HepG2 (cell line): Measurements from ENCODE around the gene CLCNKA. TPM values are rescaled to one million over a fixed set of nuclear protein-coding genes. Genes with fewer than 3 reads are reported as not detected.

Source experiments
- ATAD3A ChIP-seq: sonication (generic); formaldehyde crosslinking; IDR thresholded peaks from 2 replicates; pipeline ENCODE4 v1.4.0; 2020; ENCODE audit warnings: missing genetic modification reagents
- JDP2 ChIP-seq: sonication (generic); formaldehyde crosslinking; IDR thresholded peaks from 2 replicates; pipeline ENCODE4 v1.8.1; 2022; ENCODE audit warnings: missing genetic modification reagents, borderline replicate concordance
- NCOA1 ChIP-seq: sonication (generic); formaldehyde crosslinking; IDR thresholded peaks from 2 replicates; pipeline ENCODE4 v1.9.0; 2021; ENCODE audit warnings: missing genetic modification reagents
- PRMT3 ChIP-seq: sonication (generic); formaldehyde crosslinking; IDR thresholded peaks from 2 replicates; pipeline ENCODE4 v1.8.1; 2022; ENCODE audit warnings: low read depth, mild to moderate bottlenecking, moderate library complexity, missing genetic modification reagents, borderline replicate concordance
- RCOR2 ChIP-seq: IDR thresholded peaks from 2 replicates; pipeline ENCODE4 v1.6.1; 2016; ENCODE audit warnings: missing biosample characterization, missing genetic modification reagents
- TMF1 ChIP-seq: sonication (generic); formaldehyde crosslinking; IDR thresholded peaks from 2 replicates; pipeline ENCODE4 v1.8.1; 2022; ENCODE audit warnings: low read depth, missing genetic modification reagents
- U2AF1 ChIP-seq: fragments of 200-400 bp; formaldehyde crosslinking; optimal IDR thresholded peaks from 2 replicates; pipeline ENCODE3; 2017; ENCODE audit warnings: mild to moderate bottlenecking, low read depth, low read length
- ZFP1 ChIP-seq: IDR thresholded peaks from 2 replicates; pipeline ENCODE4 v1.6.1; 2016
- ZNF230 ChIP-seq: sonication (generic); formaldehyde crosslinking; IDR thresholded peaks from 2 replicates; pipeline ENCODE4 v1.4.0; 2020; ENCODE audit warnings: mild to moderate bottlenecking, missing genetic modification reagents
- ZNF329 ChIP-seq: sonication (generic); formaldehyde crosslinking; IDR thresholded peaks from 2 replicates; pipeline ENCODE4 v1.9.0; 2021; ENCODE audit warnings: low read depth, mild to moderate bottlenecking, missing genetic modification reagents
- ZNF652 ChIP-seq: IDR thresholded peaks from 2 replicates; pipeline ENCODE4 v1.6.1; 2016; ENCODE audit warnings: low read depth, borderline replicate concordance
- ZNF720 ChIP-seq: sonication (generic); formaldehyde crosslinking; IDR thresholded peaks from 2 replicates; pipeline ENCODE4 v1.4.0; 2020; ENCODE audit warnings: missing genetic modification reagents
- ZNF737 ChIP-seq: sonication (generic); formaldehyde crosslinking; IDR thresholded peaks from 2 replicates; pipeline ENCODE4 v1.5.0; 2020; ENCODE audit warnings: missing genetic modification reagents, mild to moderate bottlenecking, borderline replicate concordance
- ZSCAN29 ChIP-seq: sonication (generic); formaldehyde crosslinking; conservative IDR thresholded peaks from 2 replicates; pipeline ENCODE4 v1.4.0; 2020; ENCODE audit warnings: mild to moderate bottlenecking, missing genetic modification reagents
- polyA plus RNA-seq, 8 experiments: library from polyadenylated mRNA; depleted of rRNA in 3 of 8; stranded (reverse) in 7 of 8; unstranded in 1 of 8; fragments of >200 nt; fragmentation: Illumina TruSeq in 4 of 8; extraction: Trizol in 4 of 8; gene quantifications; 2 replicates each; pipeline versions ENCODE4 v1.2.1 to v1.2.3, GENCODE V29; 2011 to 2016; ENCODE audit warnings: low read depth in 4 of 8, missing spikeins in 1 of 8, mixed read lengths in 1 of 8; ENCODE audit not compliant: insufficient read depth in 1 of 8
- total RNA-seq, 5 experiments: library from RNA; depleted of rRNA; stranded (reverse); fragments of >200 nt; fragmentation: Illumina TruSeq; extraction: Trizol; gene quantifications; 2 replicates each; pipeline ENCODE4 v1.2.3, GENCODE V29; 2016; ENCODE audit warnings: low read depth in 1 of 5
- TF ChIP-seq, protein P1 (sequence below): sonication (generic); formaldehyde crosslinking; IDR thresholded peaks from 2 replicates; pipeline ENCODE4 v1.5.1; 2020; ENCODE audit warnings: mild to moderate bottlenecking, missing genetic modification reagents, moderate library complexity
- TF ChIP-seq, protein P2 (sequence below), 2 experiments: sonication (generic) in 1 of 2; formaldehyde crosslinking in 1 of 2; IDR thresholded peaks; 2 replicates each; pipeline versions ENCODE4 v1.6.1 to v1.9.0; 2014 to 2022; ENCODE audit warnings: antibody characterized with exemption in 1 of 2, borderline replicate concordance in 1 of 2, inconsistent platforms in 1 of 2, low read depth in 1 of 2, missing genetic modification reagents in 1 of 2
- TF ChIP-seq, protein P3 (sequence below): IDR thresholded peaks from 2 replicates; pipeline ENCODE4 v1.6.1; 2018; ENCODE audit warnings: missing genetic modification reagents
- TF ChIP-seq, protein P4 (sequence below): sonication (generic); formaldehyde crosslinking; IDR thresholded peaks from 2 replicates; pipeline ENCODE4 v1.4.0; 2020; ENCODE audit warnings: missing genetic modification reagents
- TF ChIP-seq, protein P5 (sequence below): sonication (generic); formaldehyde crosslinking; IDR thresholded peaks from 2 replicates; pipeline ENCODE4 v1.4.0; 2020; ENCODE audit warnings: missing genetic modification reagents, borderline replicate concordance

CLCNKA gene
- total and polyA plus RNA-seq, 2 of the 13 experiments (the other 11 are each of a cell fraction or from before 2014, with no cell fraction given): 0.03 TPM; not detected in 1

DNA sequence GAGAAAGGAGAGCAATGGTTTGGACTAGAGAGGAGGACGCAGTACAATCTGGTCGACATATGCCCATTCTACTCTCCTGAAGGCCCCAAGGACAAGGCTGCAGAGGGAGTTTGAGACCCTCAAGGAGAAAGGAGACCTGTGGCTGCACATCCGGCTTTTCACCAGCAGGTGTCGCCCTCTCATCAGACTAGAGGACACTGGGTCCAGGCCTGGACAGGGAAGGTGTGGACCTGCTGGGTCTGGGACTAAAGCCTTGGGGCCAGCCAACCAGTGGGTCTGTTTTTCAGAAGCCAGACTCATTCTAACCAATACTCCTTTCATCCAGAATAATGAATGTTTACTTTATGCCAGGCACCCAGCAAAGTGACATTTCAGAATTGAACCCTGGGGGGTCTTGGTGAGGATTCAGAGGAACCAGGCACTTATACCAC is 12.8 kb upstream of the CLCNKA start (continued):
- TF ChIP-seq, protein P1, sequence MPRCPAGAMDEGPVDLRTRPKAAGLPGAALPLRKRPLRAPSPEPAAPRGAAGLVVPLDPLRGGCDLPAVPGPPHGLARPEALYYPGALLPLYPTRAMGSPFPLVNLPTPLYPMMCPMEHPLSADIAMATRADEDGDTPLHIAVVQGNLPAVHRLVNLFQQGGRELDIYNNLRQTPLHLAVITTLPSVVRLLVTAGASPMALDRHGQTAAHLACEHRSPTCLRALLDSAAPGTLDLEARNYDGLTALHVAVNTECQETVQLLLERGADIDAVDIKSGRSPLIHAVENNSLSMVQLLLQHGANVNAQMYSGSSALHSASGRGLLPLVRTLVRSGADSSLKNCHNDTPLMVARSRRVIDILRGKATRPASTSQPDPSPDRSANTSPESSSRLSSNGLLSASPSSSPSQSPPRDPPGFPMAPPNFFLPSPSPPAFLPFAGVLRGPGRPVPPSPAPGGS (CRISPR knock-in tag): no peak
- TF ChIP-seq JDP2 (CRISPR knock-in tag) (no peak), ATAD3A (CRISPR knock-in tag) (no peak), ZFP1 (CRISPR knock-in tag) (no peak), ZNF652 (CRISPR knock-in tag) (no peak), TMF1 (CRISPR knock-in tag) (no peak), U2AF1 (no peak), RCOR2 (CRISPR knock-in tag) (no peak), ZNF737 (CRISPR knock-in tag) (no peak), NCOA1 (CRISPR knock-in tag) (no peak), ZSCAN29 (CRISPR knock-in tag) (no peak), PRMT3 (CRISPR knock-in tag) (no peak), ZNF230 (CRISPR knock-in tag) (no peak), ZNF329 (CRISPR knock-in tag) (no peak), ZNF720 (CRISPR knock-in tag) (no peak)
- TF ChIP-seq, protein P2, sequence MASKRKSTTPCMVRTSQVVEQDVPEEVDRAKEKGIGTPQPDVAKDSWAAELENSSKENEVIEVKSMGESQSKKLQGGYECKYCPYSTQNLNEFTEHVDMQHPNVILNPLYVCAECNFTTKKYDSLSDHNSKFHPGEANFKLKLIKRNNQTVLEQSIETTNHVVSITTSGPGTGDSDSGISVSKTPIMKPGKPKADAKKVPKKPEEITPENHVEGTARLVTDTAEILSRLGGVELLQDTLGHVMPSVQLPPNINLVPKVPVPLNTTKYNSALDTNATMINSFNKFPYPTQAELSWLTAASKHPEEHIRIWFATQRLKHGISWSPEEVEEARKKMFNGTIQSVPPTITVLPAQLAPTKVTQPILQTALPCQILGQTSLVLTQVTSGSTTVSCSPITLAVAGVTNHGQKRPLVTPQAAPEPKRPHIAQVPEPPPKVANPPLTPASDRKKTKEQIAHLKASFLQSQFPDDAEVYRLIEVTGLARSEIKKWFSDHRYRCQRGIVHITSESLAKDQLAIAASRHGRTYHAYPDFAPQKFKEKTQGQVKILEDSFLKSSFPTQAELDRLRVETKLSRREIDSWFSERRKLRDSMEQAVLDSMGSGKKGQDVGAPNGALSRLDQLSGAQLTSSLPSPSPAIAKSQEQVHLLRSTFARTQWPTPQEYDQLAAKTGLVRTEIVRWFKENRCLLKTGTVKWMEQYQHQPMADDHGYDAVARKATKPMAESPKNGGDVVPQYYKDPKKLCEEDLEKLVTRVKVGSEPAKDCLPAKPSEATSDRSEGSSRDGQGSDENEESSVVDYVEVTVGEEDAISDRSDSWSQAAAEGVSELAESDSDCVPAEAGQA (IDR thresholded peaks at IDR 0.05; ENCODE audit: low read depth): no peak
- TF ChIP-seq, protein P2 (CRISPR knock-in tag; IDR thresholded peaks at IDR 0.05; ENCODE audit: borderline replicate concordance): no peak
- TF ChIP-seq, protein P3, sequence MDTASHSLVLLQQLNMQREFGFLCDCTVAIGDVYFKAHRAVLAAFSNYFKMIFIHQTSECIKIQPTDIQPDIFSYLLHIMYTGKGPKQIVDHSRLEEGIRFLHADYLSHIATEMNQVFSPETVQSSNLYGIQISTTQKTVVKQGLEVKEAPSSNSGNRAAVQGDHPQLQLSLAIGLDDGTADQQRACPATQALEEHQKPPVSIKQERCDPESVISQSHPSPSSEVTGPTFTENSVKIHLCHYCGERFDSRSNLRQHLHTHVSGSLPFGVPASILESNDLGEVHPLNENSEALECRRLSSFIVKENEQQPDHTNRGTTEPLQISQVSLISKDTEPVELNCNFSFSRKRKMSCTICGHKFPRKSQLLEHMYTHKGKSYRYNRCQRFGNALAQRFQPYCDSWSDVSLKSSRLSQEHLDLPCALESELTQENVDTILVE (CRISPR knock-in tag): 0 out of 2 replicates have a peak, but pooled peaks have one; percentile 28
- TF ChIP-seq, protein P4, sequence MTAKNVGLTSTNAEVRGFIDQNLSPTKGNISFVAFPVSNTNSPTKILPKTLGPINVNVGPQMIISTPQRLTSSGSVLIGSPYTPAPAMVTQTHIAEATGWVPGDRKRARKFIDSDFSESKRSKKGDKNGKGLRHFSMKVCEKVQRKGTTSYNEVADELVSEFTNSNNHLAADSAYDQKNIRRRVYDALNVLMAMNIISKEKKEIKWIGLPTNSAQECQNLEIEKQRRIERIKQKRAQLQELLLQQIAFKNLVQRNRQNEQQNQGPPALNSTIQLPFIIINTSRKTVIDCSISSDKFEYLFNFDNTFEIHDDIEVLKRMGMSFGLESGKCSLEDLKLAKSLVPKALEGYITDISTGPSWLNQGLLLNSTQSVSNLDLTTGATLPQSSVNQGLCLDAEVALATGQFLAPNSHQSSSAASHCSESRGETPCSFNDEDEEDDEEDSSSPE: no peak
- TF ChIP-seq, protein P5, sequence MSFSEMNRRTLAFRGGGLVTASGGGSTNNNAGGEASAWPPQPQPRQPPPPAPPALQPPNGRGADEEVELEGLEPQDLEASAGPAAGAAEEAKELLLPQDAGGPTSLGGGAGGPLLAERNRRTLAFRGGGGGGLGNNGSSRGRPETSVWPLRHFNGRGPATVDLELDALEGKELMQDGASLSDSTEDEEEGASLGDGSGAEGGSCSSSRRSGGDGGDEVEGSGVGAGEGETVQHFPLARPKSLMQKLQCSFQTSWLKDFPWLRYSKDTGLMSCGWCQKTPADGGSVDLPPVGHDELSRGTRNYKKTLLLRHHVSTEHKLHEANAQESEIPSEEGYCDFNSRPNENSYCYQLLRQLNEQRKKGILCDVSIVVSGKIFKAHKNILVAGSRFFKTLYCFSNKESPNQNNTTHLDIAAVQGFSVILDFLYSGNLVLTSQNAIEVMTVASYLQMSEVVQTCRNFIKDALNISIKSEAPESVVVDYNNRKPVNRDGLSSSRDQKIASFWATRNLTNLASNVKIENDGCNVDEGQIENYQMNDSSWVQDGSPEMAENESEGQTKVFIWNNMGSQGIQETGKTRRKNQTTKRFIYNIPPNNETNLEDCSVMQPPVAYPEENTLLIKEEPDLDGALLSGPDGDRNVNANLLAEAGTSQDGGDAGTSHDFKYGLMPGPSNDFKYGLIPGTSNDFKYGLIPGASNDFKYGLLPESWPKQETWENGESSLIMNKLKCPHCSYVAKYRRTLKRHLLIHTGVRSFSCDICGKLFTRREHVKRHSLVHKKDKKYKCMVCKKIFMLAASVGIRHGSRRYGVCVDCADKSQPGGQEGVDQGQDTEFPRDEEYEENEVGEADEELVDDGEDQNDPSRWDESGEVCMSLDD: no peak
